ENCODE results near the gene AMFR. TPM values are rescaled to one million over a fixed set of nuclear protein-coding genes. Genes with fewer than 3 reads are reported as not detected.

Gene AMFR
- polyA plus RNA-seq, 1 donor from 2014 or later = 58.7 TPM

DNA sequence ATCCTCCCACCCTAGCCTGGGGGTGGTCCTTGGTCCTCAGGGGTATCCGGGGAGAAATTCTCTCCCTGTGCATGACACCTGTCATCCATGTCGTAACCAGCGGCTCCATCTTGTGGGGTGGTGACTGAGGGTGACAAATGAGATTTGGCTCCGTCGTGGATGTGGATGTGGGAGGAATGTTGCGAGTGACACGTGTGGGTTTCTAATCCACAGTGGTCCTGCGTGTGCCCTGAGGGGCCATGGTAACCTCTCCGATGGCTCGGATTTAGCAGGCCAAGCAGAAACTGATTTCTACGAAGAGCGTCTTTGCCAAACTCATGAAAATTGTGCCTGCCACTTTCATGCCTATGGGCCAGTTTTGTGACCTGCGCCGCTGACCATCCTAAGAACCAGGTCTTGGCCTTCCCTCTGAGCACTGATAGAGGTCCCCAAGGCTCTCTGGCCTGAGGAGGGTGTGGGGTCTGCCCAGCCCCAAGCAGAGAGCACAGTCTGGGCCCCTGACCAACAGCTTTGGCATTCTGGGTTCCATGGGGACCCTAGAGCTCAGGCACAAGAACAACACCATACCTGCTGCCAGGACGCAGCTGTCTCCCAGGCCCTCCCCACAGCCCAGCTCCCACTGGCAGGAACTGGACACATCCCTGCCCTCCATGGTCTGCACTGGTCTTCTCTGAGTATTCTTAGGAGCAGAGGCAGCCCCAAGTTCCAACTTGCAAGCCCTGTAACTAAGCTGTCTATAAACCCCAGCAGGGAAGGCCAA lies 79.0 kb downstream of the AMFR start:
- H3K9me3 Mint-ChIP-seq = no peaks in the 10 kb centered on the region
- H3K27ac Mint-ChIP-seq = no peak overlapping the region
- peaks cover 3% of the 10 kb centered on the region for H3K36me3 Mint-ChIP-seq
- no peaks in the 10 kb centered on the region for H3K27me3 Mint-ChIP-seq
- H3K4me1 Mint-ChIP-seq = peaks cover 0 to 3% (median 0%) of the 10 kb centered on the region in 3 donors
- H3K4me3 Mint-ChIP-seq = no peak overlapping the region

DNA sequence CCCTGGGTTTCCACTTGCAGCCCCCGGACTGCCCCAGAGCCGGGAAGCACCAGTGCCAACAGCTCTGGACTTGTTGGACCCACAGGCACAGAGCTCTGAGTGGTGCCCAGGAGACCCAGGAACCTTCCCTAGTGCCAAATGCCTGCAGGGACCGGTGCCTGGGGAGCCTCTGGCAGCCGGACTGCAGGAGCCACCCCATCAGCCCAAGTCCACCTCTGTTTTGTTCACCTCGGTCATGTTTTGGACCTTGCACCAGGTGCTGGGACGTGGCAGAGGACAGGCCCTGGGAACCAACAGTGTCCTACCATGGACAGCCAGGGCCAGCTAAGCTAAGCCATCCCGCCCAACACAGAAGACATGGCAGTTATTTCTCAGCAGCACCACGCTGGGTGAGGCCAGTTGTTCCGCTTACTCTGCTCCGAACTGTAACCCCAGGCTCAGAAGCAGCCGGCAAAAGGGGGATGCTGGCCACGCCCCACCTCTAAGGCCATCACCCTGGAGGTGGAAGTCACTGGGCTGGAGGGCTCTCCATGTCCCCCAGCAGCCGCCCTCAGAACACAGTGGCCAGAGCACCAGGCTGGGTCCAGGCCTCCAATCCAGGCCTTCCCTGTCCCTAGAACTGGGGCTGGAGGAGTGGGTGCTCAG lies 79.8 kb downstream of the AMFR start:
- peaks cover 3% of the 10 kb centered on the region for H3K36me3 Mint-ChIP-seq
- H3K9me3 Mint-ChIP-seq = no peaks in the 10 kb centered on the region
- H3K27ac Mint-ChIP-seq = no peak overlapping the region
- H3K4me3 Mint-ChIP-seq = no peak overlapping the region
- no peaks in the 10 kb centered on the region for H3K27me3 Mint-ChIP-seq
- peaks cover 0 to 3% (median 0%) of the 10 kb centered on the region in 3 donors for H3K4me1 Mint-ChIP-seq

DNA sequence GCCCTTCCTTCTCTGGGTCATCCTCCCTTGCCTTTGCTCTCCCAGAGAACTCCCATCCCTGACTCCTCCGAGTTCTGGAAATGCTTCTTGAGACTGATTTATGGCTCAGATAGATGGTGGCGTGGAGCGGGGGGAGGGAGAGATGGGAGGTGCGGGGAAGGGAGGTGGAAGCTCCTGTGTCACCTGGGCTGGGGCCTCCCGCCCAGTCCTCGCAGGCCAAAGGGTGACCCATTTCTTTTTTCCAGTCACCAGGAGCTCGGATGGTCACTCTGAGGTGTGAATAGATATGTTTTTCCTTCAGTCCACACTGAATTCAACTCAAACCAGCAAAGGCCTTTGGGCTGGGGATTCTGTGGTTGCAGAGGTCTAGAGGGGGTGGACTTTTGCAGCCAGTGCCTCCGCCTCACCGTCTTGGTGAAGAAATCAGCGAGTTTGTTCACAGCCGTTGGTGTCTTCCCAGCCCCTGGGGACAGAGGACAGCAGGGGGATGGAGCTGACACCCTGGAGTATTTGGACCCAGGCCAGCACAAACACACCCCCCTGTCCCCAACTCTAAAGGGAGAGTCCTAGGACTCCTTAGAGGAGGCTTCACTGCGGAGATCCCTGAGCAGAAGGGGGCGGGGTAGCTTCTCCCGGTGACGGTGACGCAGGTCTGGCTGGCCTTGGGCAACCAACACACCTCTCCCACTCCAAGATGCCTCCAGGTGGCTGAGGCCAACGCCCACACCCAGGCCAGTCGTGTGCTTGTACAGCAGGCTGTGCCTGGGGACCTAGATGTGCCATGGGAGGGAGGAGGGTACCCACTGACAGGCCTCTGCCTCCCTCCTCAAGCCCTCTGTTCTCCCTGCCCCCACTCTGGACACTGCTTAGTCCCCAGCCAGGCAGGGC lies 80.6 kb downstream of the AMFR start:
- Mint-ChIP-seq H3K4me3 (peak overlapping the region in 1 of 4 donors; percentile 28), H3K4me1 (peaks cover 0 to 3% (median 0%) of the 10 kb centered on the region in 3 donors), H3K36me3 (peaks cover 3% of the 10 kb centered on the region), H3K27me3 (no peaks in the 10 kb centered on the region), H3K9me3 (no peaks in the 10 kb centered on the region), H3K27ac (no peak overlapping the region)

DNA sequence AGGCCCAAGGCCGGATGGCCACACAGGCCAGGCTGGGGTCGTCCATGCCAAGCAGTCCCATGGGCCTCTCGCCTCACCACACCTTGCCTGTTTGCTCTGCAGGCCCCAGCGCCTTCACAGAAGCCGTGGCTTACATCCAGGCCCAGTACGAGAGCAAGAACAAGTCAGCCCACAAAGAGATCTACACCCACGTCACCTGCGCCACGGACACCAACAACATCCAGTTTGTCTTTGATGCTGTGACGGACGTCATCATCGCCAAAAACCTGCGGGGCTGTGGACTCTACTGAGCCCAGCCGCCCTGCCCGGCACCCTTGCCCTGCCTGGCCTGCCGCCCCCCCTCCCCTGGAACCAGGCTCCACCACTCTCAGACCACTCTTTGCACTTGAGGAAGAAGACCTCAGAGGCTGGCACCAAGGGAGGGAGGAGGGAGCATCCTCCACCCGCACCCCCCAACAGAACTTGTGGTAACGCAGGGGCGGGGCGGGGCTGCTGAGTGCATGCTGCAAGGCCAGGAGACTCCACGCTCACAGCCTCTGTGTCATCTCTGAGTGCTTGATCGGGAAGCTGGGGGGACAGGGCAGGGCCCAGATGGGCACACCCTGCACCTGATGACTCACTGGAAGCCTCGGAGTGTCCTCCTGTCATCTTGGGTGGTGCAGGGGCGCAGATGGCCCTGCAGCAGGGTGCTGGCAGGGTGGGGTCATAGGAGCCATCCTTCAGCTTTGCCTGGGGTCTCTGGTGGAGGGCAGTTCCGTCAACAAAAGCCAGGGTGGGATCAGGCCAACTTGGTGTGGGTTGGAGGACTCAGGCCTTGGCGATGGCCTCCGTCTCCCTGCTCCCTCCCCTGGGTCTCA lies 81.5 kb downstream of the AMFR start:
- peaks cover 3% of the 10 kb centered on the region for H3K36me3 Mint-ChIP-seq
- peak overlapping the region in 1 of 4 donors; percentile 28 for H3K4me3 Mint-ChIP-seq
- H3K4me1 Mint-ChIP-seq = peaks cover 0 to 2% (median 0%) of the 10 kb centered on the region in 3 donors
- no peaks in the 10 kb centered on the region for H3K9me3 Mint-ChIP-seq
- no peaks in the 10 kb centered on the region for H3K27me3 Mint-ChIP-seq
- no peak overlapping the region for H3K27ac Mint-ChIP-seq

DNA sequence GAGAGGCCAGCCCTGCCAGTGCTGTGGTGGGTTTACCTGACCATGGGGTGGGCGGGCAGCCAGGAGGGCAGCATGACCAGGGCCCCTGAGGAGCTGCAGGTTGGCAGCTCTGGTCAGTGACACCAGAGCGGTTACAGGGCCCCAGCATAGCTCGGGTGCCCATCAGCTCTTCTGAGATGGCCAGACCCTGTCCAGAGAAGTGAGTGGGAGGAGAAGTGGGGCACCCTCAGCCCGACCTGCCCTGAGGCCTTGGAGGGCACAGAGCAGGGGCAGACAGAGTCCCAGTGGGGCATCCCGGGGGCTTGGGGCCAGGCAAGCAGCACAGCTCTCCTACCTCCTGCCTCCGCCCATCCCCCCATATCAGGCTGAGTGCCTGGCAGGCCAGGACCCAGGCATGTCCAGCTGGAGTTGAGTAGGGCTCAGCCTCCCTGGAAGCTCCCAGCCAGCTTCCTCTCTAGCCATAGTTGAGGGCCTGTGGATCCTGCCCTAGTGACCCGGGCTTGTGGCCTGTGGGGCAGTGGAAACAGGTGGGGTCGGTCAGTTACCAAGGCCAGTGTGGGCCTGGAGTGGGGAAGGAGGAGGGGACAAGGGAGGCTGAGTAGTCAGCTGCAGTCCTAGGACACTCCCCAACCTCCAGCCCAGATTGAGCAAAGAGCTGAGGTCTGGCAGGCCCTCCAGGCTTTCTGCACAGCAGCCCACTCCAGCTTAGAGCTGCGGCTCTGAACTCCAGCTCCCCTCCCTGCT lies 83.5 kb downstream of the AMFR start:
- Mint-ChIP-seq H3K27ac (no peak overlapping the region), H3K9me3 (no peaks in the 10 kb centered on the region), H3K4me3 (no peak overlapping the region), H3K27me3 (no peaks in the 10 kb centered on the region), H3K36me3 (peaks cover 3% of the 10 kb centered on the region), H3K4me1 (peaks cover 0 to 3% (median 0%) of the 10 kb centered on the region in 3 donors)

DNA sequence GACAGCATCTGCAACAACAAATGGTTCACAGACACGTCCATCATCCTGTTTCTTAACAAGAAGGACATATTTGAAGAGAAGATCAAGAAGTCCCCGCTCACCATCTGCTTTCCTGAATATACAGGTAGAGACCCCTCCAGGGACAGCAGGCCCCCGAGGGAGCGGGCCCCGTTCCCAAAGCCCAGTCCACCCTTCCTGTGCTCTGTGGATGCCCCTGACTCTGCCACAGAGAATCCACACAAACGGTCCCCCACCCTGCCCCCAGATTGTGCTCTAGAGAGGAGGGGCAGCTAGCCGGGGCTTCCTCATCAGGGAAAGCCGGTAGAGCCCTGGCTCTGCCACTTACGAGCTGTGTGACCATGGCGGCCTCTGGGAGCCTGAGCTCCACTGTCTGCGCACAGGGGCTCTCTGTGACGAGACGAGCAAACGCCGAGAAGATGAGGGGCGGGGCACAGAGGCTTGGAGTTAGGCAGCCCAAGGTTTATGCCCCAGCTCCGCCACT lies 84.4 kb downstream of the AMFR start:
- no peak overlapping the region for H3K27ac Mint-ChIP-seq
- peaks cover 0 to 1% (median 0%) of the 10 kb centered on the region in 3 donors for H3K4me1 Mint-ChIP-seq
- no peaks in the 10 kb centered on the region for H3K9me3 Mint-ChIP-seq
- no peaks in the 10 kb centered on the region for H3K27me3 Mint-ChIP-seq
- no peak overlapping the region for H3K4me3 Mint-ChIP-seq
- H3K36me3 Mint-ChIP-seq = peaks cover under 1% of the 10 kb centered on the region

DNA sequence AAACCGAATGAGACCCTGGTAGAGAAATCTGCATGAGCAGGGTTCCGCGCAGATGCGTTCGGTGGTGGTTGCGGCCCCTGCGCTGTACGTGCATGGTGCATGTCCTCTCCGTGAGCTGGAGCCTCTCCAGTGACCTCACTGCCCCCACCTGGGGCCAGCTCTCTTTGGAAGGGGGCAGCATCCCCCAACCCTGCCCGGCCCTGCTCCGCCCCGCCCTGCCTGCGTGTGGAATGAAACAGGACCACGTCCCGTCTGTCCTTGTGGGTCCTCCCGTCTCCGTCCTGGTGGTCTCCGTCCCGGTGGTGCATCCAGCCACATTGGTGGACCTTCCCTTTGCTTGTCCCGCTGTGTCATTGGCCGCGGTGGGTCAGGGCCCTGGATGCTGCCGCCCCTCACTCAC lies 84.9 kb downstream of the AMFR start:
- Mint-ChIP-seq H3K27ac (no peak overlapping the region), H3K36me3 (no peaks in the 10 kb centered on the region), H3K4me3 (no peak overlapping the region), H3K9me3 (no peaks in the 10 kb centered on the region), H3K4me1 (peaks cover 0 to 1% (median 0%) of the 10 kb centered on the region in 3 donors), H3K27me3 (no peaks in the 10 kb centered on the region)

DNA sequence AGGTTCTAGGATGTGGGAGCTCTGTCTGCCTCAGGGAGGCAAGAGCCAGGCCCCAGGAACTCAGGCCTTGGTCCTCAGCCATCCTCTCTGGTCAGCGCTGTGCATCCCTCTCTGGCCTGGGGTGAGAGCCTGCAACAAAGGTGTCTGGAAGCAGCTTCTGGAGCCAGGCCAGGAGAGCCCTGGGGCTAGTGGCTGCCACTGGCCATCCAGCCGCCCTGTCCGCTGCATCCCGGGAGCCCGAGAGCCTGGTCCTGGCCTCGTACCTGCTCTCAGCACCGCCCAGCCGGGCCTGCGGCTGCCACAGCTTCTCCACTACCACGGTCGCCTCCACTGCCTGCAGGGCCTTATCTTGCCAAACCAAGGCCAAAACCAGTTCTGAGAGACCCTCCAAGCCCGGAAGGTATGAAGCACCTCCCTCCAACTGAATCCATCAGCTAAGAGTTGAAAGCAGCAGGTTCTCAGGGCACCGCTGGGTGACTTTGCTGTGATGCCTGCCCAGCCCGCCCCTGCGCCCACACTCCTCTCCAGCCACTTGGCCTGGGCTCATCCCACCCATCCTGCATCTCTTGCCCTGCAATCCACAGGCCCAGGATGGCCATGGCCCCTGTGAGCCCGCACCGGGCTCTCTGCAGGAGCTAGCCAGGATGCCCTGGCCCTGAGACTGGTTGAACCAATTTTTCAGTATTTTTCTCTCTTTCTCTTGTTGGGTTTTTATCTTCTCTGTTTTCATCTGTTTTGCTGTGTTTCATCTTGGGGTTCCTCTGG lies 85.7 kb downstream of the AMFR start:
- Mint-ChIP-seq H3K27me3 (no peaks in the 10 kb centered on the region), H3K4me3 (no peak overlapping the region), H3K27ac (no peak overlapping the region)

DNA sequence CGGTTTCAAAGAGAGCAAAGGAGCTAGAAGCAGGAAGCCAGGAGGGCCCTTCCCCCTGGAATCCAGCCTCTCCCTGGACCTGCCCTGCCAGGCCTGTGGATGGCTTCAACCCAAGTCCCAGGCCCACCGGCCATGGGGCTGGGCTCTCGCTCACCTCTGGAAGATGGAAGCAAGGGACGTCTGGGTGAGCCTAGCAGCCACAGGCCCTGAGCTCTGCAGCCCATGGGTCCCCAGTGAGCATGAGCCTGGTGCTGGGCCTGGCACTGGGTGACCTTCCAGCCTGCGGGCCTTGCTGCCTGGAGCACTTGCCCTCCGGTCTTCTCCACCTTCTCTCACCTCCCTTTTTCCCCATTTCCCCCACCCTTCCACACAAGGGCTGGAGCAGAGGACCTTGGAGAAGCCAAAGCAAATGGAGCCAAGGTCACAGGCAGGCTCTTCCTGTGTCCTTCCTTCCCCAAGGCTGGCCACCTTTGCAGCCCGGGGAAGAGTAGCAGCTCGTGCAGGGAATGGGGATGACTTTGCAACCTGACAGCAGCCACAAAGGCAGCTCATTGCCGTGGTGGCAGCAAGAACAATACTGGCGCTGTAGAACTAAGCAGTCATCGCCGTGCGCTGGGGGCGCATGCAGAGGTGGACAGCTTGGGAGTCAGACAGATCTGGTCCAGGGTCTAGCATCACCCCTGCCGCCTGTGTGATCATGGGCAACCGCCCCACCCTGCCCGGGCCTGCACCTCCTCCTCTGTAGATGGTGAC lies 86.6 kb downstream of the AMFR start:
- H3K4me1 Mint-ChIP-seq = peaks cover 0 to 1% (median 0%) of the 10 kb centered on the region in 3 donors
- H3K4me3 Mint-ChIP-seq = no peak overlapping the region
- H3K36me3 Mint-ChIP-seq = no peaks in the 10 kb centered on the region
- no peak overlapping the region for H3K27ac Mint-ChIP-seq
- no peaks in the 10 kb centered on the region for H3K9me3 Mint-ChIP-seq
- H3K27me3 Mint-ChIP-seq = no peaks in the 10 kb centered on the region

More for the DNA sequence above, 85.7 kb downstream of the AMFR start:
- H3K4me1 Mint-ChIP-seq = peaks cover 0 to 1% (median 0%) of the 10 kb centered on the region in 3 donors
- no peaks in the 10 kb centered on the region for H3K36me3 Mint-ChIP-seq
- no peaks in the 10 kb centered on the region for H3K9me3 Mint-ChIP-seq

DNA sequence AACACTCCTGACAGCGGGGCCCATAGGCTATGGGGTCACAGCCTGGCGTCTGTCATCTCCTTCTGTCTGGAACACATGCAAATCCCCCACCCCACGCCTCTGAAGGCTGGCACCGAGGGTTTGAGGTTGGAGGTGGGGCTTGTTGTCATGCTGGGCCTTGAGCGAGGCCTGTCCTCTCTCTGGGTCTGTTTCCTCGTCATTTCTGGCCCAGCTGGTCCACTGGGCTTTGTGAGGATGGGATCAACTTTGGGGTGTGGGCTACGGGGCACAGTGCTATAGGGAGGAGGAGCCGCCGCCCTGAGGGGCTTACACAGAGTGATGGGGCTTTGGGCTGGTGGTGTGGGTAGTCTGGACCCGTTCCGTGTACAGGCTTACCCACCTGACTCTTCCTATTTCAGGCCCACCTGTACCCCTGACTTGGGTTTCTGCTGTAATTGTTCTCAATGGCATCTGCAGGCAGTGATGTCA lies 87.5 kb downstream of the AMFR start:
- H3K27ac Mint-ChIP-seq = no peak overlapping the region

DNA sequence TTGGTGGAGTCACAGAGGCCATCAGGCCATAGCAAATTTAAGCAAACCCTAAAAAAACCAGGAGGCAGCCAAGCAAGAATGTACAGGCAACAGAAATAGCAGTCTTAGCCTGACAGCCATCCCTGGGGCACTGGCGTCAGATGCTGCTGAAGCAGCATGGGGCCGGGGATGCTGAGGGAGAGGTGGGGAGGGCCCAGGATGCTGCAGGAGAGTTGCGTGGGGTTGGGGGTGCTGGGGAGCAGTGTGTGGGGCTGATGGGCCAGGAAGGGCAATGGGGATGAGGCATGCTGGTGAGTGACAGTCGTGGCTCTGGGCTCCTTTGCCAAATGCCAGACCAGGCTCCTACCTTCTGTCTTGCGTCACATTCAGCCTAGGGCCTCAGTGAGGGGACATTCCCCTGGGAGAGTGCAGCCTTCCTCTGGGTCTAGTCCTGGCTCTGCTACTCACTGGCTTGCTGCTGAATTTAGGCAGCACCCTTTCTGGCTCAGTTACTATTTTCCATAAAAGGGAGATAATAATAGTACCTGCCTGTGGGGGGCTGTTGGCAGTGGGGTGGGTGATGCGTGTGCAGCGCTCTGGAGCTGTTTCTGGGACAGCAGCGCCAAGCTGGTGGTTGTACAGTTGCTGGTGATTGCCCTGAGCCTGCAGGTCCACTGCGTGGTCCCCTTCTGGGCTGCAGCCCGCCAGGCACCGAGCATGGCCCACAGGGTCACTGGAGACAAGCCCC lies 88.1 kb downstream of the AMFR start:
- Mint-ChIP-seq H3K36me3 (no peaks in the 10 kb centered on the region), H3K4me3 (no peak overlapping the region), H3K27me3 (no peaks in the 10 kb centered on the region), H3K9me3 (no peaks in the 10 kb centered on the region), H3K27ac (no peak overlapping the region), H3K4me1 (peaks cover 0 to 1% (median 0%) of the 10 kb centered on the region in 3 donors)

More for the DNA sequence above, 87.5 kb downstream of the AMFR start:
- no peak overlapping the region for H3K4me3 Mint-ChIP-seq
- no peaks in the 10 kb centered on the region for H3K27me3 Mint-ChIP-seq
- peaks cover 0 to 1% (median 0%) of the 10 kb centered on the region in 3 donors for H3K4me1 Mint-ChIP-seq
- H3K9me3 Mint-ChIP-seq = no peaks in the 10 kb centered on the region
- H3K36me3 Mint-ChIP-seq = no peaks in the 10 kb centered on the region

DNA sequence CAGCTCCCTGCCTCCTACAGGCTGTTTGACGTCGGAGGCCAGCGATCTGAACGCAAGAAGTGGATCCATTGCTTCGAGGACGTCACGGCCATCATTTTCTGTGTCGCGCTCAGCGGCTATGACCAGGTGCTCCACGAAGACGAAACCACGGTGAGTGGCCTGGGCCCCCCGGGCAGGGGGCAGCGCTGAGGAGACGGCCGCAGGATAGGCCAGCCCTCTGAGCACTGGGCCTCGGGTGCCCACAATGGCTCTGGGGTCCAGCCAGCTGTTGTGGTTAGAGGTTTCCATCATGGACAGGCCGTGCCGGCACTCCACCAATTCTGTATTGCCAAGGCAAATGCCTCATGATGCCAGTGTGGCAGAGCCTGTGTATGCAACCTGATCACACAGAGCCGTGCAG lies 88.6 kb downstream of the AMFR start:
- no peak overlapping the region for H3K4me3 Mint-ChIP-seq
- H3K9me3 Mint-ChIP-seq = no peaks in the 10 kb centered on the region
- no peaks in the 10 kb centered on the region for H3K27me3 Mint-ChIP-seq
- no peaks in the 10 kb centered on the region for H3K36me3 Mint-ChIP-seq
- H3K4me1 Mint-ChIP-seq = peaks cover 0 to 1% (median 0%) of the 10 kb centered on the region in 3 donors
- no peak overlapping the region for H3K27ac Mint-ChIP-seq
